NCI-H1436 (cell line): ENCODE results near the gene FAM237B.
A peak's percentile ranks its signal among the peaks of the same experiment; 100 is the strongest.
"Not testable (repeated sequence)": the region's sequence is repeated elsewhere in the genome, so short reads cannot be mapped to it uniquely, and the experiment has no call there.

Experiments
- DNase-seq: peaks from one replicate; lab custom pipeline; 2025; lab: John Stamatoyannopoulos, UW

Gene FAM237B

GRCh38 chr7:90320801-90321494, at the start of gene FAM237B:
Gene FAM237B, minus strand, starts transcription at chr7:90321304. Its CDS starts 1,556 bp downstream, at chr7:90319748.
- no peak for DNase-seq

- DNase-seq: no peak
Observed at GRCh38 chr7:90351987-90352386, 30.9 kb upstream of the FAM237B start.

- not testable (repeated sequence) for DNase-seq
Observed at GRCh38 chr7:90350032-90350431, 28.9 kb upstream of the FAM237B start.

GRCh38 chr7:90349305-90349704, 28.2 kb upstream of the FAM237B start:
- DNase-seq: no peak

GRCh38 chr7:90347759-90348158, 26.7 kb upstream of the FAM237B start:
- DNase-seq: no peak

- DNase-seq: peak; percentile 84
Observed at GRCh38 chr7:90346336-90347125, 25.4 kb upstream of the FAM237B start, which contains the start of gene GTPBP10. Gene GTPBP10, plus strand, starts transcription at chr7:90346716. Its CDS starts 26 bp downstream, at chr7:90346742.

GRCh38 chr7:90345595-90346335, 24.7 kb upstream of the FAM237B start:
- DNase-seq: no peak

GRCh38 chr7:90345016-90345415, 23.9 kb upstream of the FAM237B start:
- DNase-seq: no peak

GRCh38 chr7:90337106-90337505, 16.0 kb upstream of the FAM237B start:
- DNase-seq: no peak

- DNase-seq: not testable (repeated sequence)
Observed at GRCh38 chr7:90334926-90335325, 13.8 kb upstream of the FAM237B start.

GRCh38 chr7:90334193-90334843, 13.2 kb upstream of the FAM237B start:
- DNase-seq: no peak

- no peak for DNase-seq
Observed at GRCh38 chr7:90326500-90326899, 5.4 kb upstream of the FAM237B start.

GRCh38 chr7:90322837-90323236, 1.7 kb upstream of the FAM237B start:
- no peak for DNase-seq

- DNase-seq: no peak
Observed at GRCh38 chr7:90320418-90320800, 695 bp downstream of the FAM237B start.

- DNase-seq: no peak
Observed at GRCh38 chr7:90320014-90320413, 1.1 kb downstream of the FAM237B start.

- no peak for DNase-seq
Observed at GRCh38 chr7:90313907-90314306, 7.2 kb downstream of the FAM237B start.

- no peak for DNase-seq
Observed at GRCh38 chr7:90312745-90313144, 8.4 kb downstream of the FAM237B start.

- DNase-seq: no peak
Observed at GRCh38 chr7:90311175-90311574, 9.9 kb downstream of the FAM237B start.

GRCh38 chr7:90309872-90310271, 11.2 kb downstream of the FAM237B start:
- no peak for DNase-seq

GRCh38 chr7:90303241-90303640, 17.9 kb downstream of the FAM237B start:
- DNase-seq: no peak

- no peak for DNase-seq
Observed at GRCh38 chr7:90298145-90299038, 22.7 kb downstream of the FAM237B start.
